ENCODE results near the gene ZNF593. TPM values are rescaled to one million over a fixed set of nuclear protein-coding genes. Genes with fewer than 3 reads are reported as not detected.

ZNF593 gene
- total RNA-seq, 1 donor from 2014 or later = 80.4 TPM

DNA sequence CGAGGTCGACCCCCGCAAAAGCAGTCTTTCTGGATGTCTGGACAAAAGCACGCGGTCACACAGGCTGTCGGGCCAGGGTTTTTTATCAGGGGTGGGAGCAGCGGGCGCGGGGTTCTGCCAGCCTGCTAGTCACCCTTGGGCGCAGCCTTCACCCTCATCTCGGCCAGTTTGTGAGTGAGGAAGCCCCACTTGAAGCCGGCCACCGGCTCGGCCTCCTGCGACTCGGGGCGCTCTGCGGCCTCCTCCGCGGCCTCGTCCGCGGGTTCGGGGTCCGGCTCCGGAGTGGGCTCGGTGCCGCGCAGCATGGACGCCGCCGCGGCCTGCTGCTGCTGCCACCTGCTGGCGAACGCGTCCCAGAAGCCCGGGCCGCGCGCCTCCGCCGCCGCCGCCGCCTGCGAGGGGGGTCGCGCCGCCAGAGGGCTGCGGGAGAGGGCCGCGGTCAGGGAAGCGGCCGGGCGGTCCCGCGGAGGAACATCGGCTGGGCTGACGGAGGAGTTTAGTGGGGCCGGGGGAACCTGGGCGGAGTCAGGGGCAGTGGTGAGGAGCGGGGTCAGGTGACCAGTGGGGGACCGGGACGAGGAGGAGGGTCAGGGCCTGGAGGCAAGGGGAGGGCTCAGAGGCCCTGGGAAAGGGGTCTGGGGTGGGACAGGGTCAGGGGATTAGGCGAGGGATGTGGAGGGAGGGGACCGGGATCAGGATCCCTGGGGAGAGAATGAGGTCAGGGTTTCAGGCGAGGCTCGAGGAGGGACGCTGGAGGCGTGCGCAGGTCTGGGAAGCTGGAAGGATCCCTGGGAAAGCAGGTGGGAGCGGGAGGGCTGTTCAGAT, 5.5 kb upstream of the ZNF593 start:
- no peak for DNase-seq (ENCODE audit: low read depth)
- peak overlapping the region; percentile 44 for H3K4me3 ChIP-seq (ENCODE audit: low read depth, low read length)
- TF ChIP-seq, protein P1, sequence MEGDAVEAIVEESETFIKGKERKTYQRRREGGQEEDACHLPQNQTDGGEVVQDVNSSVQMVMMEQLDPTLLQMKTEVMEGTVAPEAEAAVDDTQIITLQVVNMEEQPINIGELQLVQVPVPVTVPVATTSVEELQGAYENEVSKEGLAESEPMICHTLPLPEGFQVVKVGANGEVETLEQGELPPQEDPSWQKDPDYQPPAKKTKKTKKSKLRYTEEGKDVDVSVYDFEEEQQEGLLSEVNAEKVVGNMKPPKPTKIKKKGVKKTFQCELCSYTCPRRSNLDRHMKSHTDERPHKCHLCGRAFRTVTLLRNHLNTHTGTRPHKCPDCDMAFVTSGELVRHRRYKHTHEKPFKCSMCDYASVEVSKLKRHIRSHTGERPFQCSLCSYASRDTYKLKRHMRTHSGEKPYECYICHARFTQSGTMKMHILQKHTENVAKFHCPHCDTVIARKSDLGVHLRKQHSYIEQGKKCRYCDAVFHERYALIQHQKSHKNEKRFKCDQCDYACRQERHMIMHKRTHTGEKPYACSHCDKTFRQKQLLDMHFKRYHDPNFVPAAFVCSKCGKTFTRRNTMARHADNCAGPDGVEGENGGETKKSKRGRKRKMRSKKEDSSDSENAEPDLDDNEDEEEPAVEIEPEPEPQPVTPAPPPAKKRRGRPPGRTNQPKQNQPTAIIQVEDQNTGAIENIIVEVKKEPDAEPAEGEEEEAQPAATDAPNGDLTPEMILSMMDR (conservative IDR thresholded peaks at IDR 0.05; ENCODE audit: low read depth, low read length) = peak; percentile 40

DNA sequence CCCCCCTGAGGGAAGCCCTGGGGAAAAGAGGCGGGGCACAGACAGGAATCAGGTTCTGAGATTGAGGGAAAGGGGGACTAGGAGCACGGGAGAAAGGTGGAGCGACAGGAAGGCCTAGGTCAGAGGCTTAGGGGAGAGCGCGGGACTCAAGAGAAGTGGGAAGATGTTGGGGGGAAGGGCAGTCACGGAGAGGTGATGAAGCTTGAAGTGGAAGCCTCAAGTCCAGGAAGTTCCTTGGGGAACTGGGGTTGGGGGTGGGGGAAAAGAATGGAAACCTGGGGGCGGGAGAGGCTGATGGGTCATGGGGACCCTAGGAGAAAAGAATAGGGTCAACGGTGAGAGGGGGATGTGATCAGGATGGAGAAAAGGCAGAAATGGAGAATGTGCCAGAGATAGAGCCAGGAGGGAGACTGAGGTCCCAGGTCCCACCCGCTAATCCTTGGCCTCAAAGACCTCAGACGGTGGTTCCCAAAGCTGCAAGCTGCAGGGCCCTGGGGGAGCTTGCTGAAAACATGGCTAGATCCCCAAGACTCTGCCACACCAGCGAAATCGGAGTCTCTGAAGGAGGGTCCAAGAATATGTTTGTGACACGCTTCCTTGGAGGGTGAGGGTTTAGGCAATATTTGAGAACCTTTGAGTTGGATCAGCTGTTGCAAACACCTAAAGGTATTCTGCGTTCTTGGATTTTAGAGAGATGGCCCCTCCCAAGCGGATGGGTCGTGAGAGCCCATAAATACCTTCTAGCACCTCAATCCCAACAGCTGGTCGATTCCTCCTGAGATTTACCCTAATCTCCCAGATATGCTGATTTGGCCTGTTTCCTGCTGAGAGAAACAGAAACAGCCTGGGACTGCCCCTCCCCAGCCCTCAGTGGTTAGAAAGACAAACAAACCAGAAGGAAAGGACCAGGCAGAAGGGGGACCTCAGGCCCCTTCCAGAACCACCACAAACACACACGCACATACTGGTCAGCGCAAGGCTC, 4.6 kb upstream of the ZNF593 start:
- no peak for DNase-seq (ENCODE audit: low read depth)
- TF ChIP-seq, protein P1 (conservative IDR thresholded peaks at IDR 0.05; ENCODE audit: low read depth, low read length) = no peak
- H3K4me3 ChIP-seq (ENCODE audit: low read depth, low read length) = no peak overlapping the region

DNA sequence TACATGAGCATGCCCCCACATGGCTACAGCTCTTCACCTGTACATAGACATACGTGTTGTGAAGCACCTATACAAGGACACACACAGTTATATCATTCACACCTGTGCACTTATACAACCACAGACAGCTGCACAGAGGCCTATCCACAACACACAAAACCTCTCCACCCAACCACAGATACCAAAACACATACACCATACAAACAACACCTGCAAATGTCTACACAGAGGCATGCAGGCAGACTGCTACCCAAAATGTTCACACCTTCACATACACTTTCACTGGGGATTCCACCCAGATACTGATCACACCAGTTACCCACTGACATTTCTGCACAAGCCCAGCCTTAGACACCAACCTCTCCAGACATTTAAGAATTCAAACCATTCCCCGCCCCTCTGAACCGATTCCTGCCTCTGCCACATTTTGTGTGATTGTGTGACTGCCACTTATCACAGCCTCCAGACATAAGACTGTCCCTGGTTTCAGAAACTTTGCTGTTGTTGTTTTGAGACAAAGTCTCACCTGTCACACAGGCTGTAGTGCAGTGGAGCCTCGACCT, 2.9 kb upstream of the ZNF593 start:
- no peak overlapping the region for H3K4me3 ChIP-seq (ENCODE audit: low read depth, low read length)
- no peak for DNase-seq (ENCODE audit: low read depth)
- TF ChIP-seq, protein P1 (conservative IDR thresholded peaks at IDR 0.05; ENCODE audit: low read depth, low read length) = no peak

DNA sequence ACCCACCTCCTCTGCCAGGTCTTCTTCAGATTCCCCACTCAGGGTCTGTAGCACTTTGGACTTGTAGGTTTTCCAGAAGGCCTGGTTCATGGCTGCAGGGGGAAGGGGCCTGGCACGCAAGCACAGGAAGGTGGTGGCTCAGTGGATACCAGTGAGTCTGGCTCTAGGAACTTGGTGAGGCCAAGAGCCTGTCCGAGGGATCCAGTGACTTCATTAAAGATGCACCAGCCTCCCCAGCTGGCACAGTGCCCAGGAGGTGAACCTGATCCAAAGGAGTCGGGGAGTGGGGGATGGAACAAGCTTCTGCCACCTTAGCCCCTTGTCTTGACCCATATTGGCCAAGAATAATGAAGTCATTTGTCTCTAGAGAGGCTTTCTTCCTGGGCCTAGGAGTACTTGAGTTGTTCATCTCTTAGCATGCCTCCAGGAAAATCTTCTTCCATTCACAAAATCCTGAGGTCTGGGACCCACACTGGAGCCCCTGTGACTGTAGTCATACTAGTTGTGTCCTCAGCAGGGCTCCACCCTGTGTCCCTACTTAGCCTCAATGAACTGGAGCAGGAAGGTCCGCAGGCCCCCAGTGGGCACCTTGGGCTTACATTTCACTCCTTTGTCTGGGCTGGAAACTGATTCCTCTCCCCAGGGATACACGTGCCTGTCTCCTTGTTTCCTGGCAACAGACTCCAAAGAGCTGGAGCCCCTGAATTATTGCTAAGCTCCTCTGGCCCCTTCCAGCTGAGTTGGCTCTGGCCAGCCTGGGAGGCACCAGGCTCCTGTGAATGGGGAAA, 1.1 kb upstream of the ZNF593 start, which contains the start of gene C1orf232:
TSS of gene C1orf232 (minus strand) at position 554 of the 788 bp plus-strand sequence. CDS start at position 90, 464 bp downstream.
- peak within 1 kb of the TSS; percentile 97 for H3K4me3 ChIP-seq (ENCODE audit: low read depth, low read length)
- no peak for DNase-seq (ENCODE audit: low read depth)
- TF ChIP-seq, protein P1 (conservative IDR thresholded peaks at IDR 0.05; ENCODE audit: low read depth, low read length) = no peak

DNA sequence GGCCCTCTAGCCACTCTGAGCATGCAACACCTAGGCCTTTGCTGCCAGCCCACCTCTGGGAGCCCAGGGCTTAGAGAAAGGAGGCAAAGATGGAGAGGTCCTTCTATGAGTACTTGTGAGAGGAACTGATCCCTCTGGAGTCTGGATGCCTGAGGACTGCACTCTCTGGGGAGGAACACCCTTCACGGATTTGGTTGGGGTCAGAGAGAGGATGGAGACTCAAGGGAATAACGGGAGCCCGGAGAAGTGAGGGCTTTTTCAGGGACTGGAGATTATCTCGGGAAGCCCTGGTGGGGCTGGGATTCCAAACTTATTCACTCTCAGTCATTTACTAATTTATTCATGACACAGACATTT, 532 bp upstream of the ZNF593 start:
- peak overlapping the region; percentile 97 for H3K4me3 ChIP-seq (ENCODE audit: low read depth, low read length)
- TF ChIP-seq, protein P1 (conservative IDR thresholded peaks at IDR 0.05; ENCODE audit: low read depth, low read length) = no peak
- DNase-seq (ENCODE audit: low read depth) = no peak

DNA sequence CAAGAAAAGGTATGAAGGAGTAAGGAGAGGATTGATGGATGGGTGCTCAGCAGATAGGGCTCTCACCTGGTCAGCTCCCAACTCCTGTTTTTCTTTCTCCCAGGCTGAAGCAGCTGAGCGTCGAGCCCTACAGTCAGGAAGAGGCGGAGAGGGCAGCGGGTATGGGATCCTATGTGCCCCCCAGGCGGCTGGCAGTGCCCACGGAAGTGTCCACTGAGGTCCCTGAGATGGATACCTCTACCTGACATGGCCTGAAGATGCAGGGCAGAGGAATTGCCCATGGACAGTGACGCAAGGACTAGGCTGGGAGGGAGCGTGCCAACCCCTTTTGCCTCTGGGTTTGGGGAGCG, 739 bp downstream of the ZNF593 start:
- TF ChIP-seq, protein P1 (conservative IDR thresholded peaks at IDR 0.05; ENCODE audit: low read depth, low read length) = no peak
- H3K4me3 ChIP-seq (ENCODE audit: low read depth, low read length) = peak overlapping the region; percentile 97
- DNase-seq (ENCODE audit: low read depth) = no peak
